ENCODE results near the gene PHTF1.
A peak's percentile ranks its signal among the peaks of the same experiment; 100 is the strongest.
"Not testable (repeated sequence)": the region's sequence is repeated elsewhere in the genome, so short reads cannot be mapped to it uniquely, and the experiment has no call there.

PHTF1 gene

GRCh38 chr1:113770031-113770430, 10.7 kb upstream of the PHTF1 start:
- no peak for DNase-seq

GRCh38 chr1:113769601-113769970, 10.3 kb upstream of the PHTF1 start:
- DNase-seq = no peak

GRCh38 chr1:113768916-113769600, 9.8 kb upstream of the PHTF1 start:
- DNase-seq = no peak

GRCh38 chr1:113765306-113766230, 6.3 kb upstream of the PHTF1 start:
- no peak for DNase-seq

GRCh38 chr1:113763661-113764060, 4.4 kb upstream of the PHTF1 start:
- DNase-seq = no peak

- DNase-seq = no peak
Measured at GRCh38 chr1:113761937-113762336, 2.7 kb upstream of the PHTF1 start.

GRCh38 chr1:113760102-113761080, 1.1 kb upstream of the PHTF1 start:
- DNase-seq = no peak

- DNase-seq = peak; percentile 20
Measured at GRCh38 chr1:113758631-113759332, 504 bp downstream of the PHTF1 start.

- DNase-seq = no peak
Measured at GRCh38 chr1:113756461-113756860, 2.8 kb downstream of the PHTF1 start.

- DNase-seq = not testable (repeated sequence)
Measured at GRCh38 chr1:113753333-113753732, 6.0 kb downstream of the PHTF1 start.

- no peak for DNase-seq
Measured at GRCh38 chr1:113751516-113751915, 7.8 kb downstream of the PHTF1 start.

GRCh38 chr1:113751114-113751513, 8.2 kb downstream of the PHTF1 start:
- DNase-seq = no peak

GRCh38 chr1:113749402-113749801, 9.9 kb downstream of the PHTF1 start:
- DNase-seq = no peak

- DNase-seq = no peak
Measured at GRCh38 chr1:113747376-113747775, 11.9 kb downstream of the PHTF1 start.

- no peak for DNase-seq
Measured at GRCh38 chr1:113745425-113745824, 13.9 kb downstream of the PHTF1 start.

- no peak for DNase-seq
Measured at GRCh38 chr1:113744114-113744513, 15.2 kb downstream of the PHTF1 start.

GRCh38 chr1:113742515-113742914, 16.8 kb downstream of the PHTF1 start:
- DNase-seq = no peak

- DNase-seq = no peak
Measured at GRCh38 chr1:113734357-113735055, 24.8 kb downstream of the PHTF1 start.

GRCh38 chr1:113732802-113733201, 26.5 kb downstream of the PHTF1 start:
- DNase-seq = no peak

GRCh38 chr1:113721010-113721409, 38.3 kb downstream of the PHTF1 start:
- no peak for DNase-seq

GRCh38 chr1:113718621-113719020, 40.7 kb downstream of the PHTF1 start:
- DNase-seq = not testable (repeated sequence)

GRCh38 chr1:113717506-113717905, 41.8 kb downstream of the PHTF1 start:
- not testable (repeated sequence) for DNase-seq

Data from activated CD4-positive, alpha-beta T cell treated with anti-CD3 and anti-CD28 coated beads for 1 hour (primary cell).